NCI-H1930 (cell line): Measurements from ENCODE around the gene MRPL47.

Source experiments
- DNase-seq, 2 experiments: peaks; one replicate each; lab custom pipeline; 2025; lab: John Stamatoyannopoulos, UW

The MRPL47 gene

DNA sequence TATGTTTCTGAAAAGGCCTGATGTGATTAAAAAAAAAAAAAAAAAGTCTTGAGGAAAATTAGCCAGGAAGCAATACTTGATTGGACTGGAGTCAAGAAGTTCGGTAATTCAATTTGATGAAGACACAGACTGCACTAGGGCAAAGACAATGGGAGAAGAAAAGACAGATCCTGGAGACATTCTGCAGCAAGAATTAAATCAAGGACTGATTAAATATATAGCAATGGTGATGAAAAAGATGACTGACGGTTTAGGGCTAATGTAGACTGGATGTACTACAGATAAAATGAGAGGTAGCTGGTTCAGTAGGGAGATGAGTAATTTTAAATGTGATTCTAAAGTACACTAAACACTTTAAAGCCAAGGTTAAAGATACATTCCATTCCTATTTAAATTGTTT is 13.8 kb downstream of the MRPL47 start:
- DNase-seq, result no peak

DNA sequence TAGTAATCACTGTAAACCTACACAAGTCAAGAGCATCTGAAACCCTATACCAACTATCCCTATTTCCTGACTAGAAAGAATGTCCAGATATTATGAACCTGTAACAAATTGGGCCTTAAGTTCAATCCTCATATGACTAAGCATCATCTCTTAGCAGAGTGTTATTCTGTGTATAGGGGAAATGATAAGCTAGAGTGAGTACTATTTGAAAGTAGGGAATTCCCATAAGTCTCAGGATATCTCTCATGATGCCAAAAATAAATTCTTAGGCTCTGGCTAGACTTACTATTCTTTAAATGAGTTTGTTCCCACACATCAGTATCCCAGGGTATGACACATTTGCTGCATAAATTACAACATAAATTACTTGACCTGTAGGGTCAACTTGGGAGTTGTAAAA is 15.3 kb downstream of the MRPL47 start:
- no peak for DNase-seq

DNA sequence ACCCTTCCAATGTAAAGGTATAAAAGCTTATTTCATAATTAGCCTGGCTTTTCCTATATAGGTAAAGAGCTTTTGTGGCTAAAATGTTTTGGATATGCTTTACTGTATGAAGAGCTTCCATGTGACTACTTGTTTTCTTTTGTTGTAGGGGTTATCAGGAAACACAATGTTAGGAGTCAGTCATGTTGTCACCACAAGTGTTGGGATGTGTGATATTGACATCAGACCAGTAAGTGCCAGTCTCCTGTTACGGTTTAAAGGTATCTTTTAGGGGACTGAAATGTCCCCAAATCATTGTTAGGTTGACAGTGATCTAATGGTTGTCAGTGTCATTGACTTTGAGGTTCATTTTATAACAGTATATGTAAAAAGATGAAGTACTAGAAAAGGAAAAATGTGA is 23.4 kb downstream of the MRPL47 start:
- no peak for DNase-seq

DNA sequence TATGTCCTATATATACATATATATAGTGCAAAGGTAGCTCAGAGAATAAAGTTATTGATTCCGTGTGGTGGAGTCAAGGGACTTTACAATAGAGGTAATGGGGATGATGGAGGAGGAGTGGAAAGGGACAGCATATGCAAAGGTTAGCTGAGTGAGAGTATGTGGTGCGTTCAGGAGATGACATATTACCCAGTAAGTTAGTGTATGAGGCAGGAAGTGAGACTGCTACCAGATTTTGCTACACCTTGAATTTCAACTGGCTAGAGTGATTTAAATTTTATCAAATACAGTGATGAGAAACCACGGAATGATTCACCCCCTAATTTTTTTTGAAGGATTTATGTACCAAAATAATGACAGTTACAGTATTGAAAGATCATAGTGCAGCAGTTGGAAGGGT is 38.9 kb downstream of the MRPL47 start:
- DNase-seq, result no peak

DNA sequence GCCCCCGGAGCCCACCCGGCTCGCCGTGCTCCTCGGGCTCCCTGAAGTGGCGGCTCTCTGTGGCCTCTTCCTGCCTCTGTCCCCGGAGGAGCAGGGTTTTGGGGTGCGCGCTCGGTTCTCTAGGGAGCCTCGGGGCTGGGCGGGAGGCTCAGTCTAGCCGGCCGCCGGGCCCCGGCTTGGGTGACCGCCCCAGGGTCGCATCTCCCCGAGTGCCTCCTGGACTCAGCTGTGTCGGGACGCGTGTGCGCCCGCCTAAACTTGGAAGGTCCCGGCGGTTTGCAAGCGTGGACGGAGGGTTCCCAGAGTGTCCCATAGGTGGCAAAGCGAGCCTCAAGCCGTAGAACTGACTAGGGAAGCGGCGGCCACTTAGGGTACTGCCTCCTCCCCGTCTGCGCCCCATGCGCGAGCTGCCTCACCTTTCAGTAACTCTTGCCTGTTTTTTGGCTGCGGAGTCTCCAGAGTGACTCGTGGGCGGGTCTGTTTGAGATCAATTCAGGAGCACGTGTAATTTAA is 41.1 kb downstream of the MRPL47 start:
- DNase-seq, result peak; percentile 24

DNA sequence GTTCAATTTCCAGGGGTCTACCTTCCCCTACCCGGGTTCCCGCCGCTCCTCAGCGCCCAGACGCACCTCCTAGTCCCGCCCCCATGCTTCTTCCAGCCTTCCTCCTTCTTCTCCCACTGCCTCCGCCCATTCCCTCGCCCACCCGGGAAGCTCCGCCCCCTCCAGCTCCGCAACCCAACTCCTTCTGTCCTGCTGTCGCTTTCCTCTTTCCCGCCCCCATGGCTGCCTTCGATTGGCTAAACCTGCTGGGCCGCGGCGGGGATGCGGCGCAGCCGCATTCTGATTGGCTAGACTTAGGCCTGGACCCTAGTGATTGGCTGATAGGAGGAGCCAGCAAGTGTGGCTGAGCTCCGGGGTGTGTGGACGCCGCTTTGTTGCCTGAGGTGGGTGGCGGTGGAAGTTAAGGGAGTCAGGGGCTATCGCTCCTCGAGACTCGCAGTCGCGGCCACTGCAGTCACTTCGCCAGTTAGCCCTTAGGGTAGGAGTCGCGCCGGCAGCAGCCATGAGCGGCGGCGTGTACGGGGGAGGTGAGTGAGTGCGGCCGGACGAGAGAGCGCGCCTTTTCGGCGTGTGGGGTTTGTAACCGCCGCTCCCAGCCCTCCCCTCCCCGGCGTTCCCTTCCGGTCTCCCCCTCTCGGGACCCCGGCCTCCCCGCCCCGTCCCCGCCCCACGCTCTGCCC is 41.7 kb downstream of the MRPL47 start, which contains the start of gene ACTL6A:
Gene ACTL6A, plus strand, starts transcription at position 336 of the 680 bp plus-strand sequence. Its CDS starts 167 bp downstream, at position 503.
- DNase-seq, result peak; percentile 98 to 99

DNA sequence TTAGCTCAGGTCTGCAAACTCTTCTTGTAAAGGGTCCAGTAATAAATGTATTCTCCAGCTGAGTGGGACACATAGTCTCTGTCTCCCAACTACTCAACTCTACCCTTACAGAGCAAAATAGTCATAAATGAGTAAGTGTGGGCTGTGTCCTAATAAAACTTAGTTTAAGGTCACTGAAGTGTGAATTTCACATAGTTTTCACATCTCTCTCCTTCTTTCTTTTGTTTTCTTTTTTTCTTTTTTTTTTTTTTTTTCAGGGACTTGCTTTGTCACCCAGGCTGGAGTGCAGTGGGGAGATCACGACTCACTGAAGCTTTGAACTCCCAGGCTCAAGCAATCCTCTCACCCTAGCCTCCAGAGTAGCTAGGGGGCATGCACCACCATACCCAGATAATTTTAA is 43.6 kb downstream of the MRPL47 start:
- DNase-seq, result no peak

DNA sequence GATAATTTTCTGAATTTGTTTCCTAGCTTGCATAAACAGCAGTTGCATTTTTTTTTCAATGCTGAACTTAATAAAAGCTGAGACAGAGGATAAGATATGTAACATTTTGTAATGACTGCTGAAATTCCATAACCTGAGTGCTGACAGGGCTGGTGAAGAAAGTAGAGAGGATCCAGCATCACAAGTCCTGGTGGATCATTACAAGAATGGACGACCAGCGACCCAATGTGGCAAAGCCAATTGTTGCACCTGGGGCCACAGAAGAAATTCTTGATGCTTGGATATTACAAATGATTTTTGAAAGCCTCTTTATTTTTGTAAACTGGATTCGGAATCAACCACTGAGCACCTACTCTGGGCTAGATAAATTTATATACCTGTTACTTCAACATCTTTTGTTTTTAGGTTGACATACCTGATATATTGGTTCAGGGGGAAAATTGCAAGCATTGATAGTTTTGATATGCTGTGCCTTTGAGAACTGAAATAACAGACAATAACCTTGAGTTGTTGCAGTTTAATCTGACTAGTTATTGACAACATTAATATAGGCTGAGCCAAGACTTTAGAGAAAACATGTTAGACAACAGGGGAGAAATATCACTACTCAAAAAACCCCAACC is 45.6 kb downstream of the MRPL47 start:
- peak; percentile 24 to 57 for DNase-seq

DNA sequence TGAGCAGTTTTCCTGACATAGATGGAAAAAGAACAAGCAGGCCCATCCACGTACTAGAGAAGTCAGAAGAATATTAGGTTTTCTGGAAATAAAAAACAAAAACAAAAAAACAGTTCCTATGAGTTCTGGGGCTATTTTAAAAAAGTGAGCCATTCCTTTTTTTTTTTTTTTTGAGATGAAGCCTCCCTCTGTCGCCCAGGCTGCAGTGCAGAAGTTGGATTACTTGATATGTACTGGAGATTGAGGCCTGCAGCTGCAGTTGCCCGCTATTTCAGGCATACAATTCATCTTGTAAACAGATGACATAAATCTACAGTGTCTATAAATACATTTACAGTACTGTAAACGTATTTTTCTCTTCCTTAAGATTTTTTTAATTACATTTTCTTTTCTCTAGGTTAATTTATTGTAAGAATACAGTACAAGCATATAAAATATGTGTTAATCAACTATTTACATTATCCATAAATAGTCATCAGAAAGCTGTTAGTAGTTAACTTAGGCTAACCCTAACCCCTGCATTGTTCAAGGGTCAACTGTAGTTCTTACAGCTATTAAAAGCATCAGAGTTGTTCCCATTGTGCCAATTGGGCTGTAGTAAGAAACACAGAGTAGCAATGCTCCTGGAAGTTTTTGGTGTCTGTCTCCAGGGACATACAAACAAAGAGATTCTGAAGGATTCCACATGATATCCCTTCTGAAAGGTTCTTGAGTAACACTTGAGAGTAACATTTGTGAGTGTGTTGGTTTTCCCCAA is 52.9 kb downstream of the MRPL47 start:
- DNase-seq, result no peak

DNA sequence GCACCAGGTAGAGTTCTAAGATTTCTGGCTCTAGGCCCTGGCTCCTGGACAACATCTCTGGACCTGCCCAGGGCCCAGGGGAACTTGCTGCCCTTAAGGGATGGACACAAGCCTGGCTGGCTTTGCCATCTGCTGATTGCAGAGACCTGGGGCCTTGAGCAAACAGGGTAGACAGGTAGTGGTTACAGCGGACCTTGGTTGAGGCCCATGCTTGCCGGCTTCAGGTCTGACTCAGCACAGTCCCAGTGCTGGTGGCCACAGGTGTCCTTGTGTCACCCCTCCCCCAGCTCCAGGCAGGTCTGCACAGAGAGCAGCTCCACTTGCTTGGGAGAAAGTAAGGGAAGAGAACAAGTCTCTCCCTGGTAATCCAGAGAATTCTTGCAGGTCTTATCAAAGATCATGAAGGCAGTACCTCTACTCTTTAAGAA is 57.6 kb downstream of the MRPL47 start:
- no peak for DNase-seq

DNA sequence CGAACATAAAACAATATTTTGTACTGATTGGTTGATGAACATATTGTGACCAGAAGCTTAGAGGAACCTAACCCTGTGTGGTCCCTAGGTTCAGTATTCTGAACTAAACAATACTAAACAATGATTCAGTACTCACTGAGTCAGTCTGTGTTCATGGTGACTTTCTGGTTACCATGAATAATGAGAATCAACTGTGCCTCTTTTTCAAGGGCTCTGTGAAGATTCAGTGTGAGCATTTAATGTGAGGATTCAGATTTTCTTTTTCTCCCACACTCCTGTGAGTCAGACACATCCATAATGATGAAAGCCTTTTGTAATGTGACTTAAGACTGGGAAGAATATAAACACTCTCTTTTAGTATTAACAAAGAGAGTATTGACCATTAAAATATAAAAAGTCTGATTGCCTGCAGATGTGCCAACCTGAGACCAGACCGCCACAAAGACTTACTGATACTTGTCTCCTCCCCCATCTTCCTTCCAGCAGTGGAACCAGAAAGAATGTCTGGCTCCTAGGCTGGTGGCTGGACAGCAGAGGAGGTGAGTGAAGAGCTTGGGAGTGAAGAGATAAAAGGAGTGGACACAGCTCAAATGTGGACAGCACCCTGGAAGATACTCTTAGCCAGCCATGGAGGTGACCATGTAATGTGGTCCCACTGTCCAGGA is 59.3 kb downstream of the MRPL47 start:
- DNase-seq, result no peak

DNA sequence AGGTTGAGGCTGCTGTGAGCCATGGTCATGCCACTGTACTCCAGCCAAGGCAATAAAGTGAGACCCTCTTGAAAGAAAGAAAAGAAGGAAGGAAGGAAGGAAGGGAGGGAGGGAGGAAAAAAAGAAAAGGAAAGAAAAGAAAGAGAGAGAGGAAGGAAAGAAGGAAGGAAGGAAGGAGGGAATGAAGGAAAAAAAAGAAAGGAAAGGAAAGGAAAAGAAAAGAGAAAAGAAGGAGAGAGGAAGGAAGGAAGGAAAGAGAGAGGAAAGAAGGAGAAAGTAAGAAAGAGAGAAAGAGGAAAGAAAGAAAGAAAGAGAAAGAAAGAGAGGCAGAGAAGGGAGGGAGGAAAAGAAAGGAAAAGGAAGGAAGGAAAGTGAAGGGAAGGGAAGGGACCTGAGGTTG is 62.1 kb downstream of the MRPL47 start:
- DNase-seq, result no peak

DNA sequence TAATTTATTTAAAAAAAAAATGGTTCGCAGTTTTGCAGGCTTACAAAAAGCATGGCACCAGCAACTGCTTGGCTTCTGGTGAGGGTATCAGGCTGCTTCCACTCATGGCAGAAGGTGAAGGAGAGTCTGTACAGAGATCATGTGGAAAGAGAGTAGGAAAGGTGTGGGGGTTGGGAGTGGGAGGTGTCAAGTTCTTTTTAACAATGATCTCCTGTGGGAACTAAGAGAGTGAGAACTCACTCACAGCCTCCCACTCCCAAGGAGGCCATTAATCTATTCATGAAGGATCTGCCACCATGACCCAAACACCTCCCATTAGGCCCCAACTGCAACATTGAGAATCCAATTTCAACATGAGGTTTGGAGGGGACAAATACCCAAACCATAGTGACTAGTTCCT is 62.8 kb downstream of the MRPL47 start:
- no peak for DNase-seq

DNA sequence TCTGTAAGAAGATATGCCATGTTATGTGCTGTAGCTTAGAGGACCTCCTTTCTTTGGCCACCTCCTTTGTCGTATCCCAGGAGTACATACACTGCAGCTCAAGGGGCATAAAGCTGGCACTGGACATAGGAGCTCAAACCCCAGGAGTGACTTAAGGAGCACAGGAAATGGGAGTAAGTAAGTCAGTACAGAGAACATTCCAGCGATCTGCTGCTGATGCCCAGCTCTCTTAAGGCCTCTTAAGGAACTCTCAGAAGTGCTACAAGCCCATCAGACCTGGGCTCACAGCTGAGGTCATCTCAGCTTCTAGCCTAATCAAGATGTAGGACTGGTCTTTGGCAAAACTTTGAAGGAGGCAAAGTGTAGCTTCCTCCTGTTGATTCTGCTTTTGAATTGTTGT is 63.3 kb downstream of the MRPL47 start:
- no peak for DNase-seq
